Stimulated activated CD8-positive, alpha-beta memory T cell treated with anti-CD3 and anti-CD28 coated beads, Interleukin-12 subunit alpha, Interleukin-12 subunit beta, amount 100 ng/mL, for 4 hours (primary cell): ENCODE data around the gene KCNN1.

Experiments used
- DNase-seq: peaks from one replicate; pipeline ENCODE4 v3.0.0-alpha.2; 2020; ENCODE audit warnings: low read depth

KCNN1 gene

GRCh38 chr19:17947815-17948513 is 18.9 kb upstream of the KCNN1 start:
- DNase-seq: peak; percentile 96

GRCh38 chr19:17948514-17948900 is 18.4 kb upstream of the KCNN1 start:
- DNase-seq: no peak

GRCh38 chr19:17948931-17949930 is 17.7 kb upstream of the KCNN1 start:
- DNase-seq: no peak

GRCh38 chr19:17949956-17950309 is 17.0 kb upstream of the KCNN1 start:
- DNase-seq: no peak

GRCh38 chr19:17950310-17951156 is 16.4 kb upstream of the KCNN1 start:
- DNase-seq: peak; percentile 34

GRCh38 chr19:17951157-17951989 is 15.5 kb upstream of the KCNN1 start:
- no peak for DNase-seq

GRCh38 chr19:17951990-17952976 is 14.6 kb upstream of the KCNN1 start:
- no peak for DNase-seq

GRCh38 chr19:17953316-17953801 is 13.5 kb upstream of the KCNN1 start:
- DNase-seq: no peak

- no peak for DNase-seq
Observed at GRCh38 chr19:17953869-17954268, 13.0 kb upstream of the KCNN1 start.

GRCh38 chr19:17954401-17954800 is 12.5 kb upstream of the KCNN1 start:
- no peak for DNase-seq

- no peak for DNase-seq
Observed at GRCh38 chr19:17957149-17957849, 9.6 kb upstream of the KCNN1 start.

GRCh38 chr19:17957885-17958284 is 9.0 kb upstream of the KCNN1 start:
- DNase-seq: no peak

- no peak for DNase-seq
Observed at GRCh38 chr19:17963936-17964691, 2.8 kb upstream of the KCNN1 start.

- DNase-seq: no peak
Observed at GRCh38 chr19:17965370-17966128, 1.4 kb upstream of the KCNN1 start.

GRCh38 chr19:17966129-17966483 is 801 bp upstream of the KCNN1 start:
- no peak for DNase-seq

- DNase-seq: no peak
Observed at GRCh38 chr19:17967257-17968051, 547 bp downstream of the KCNN1 start.

GRCh38 chr19:17968362-17968761 is 1.5 kb downstream of the KCNN1 start:
- no peak for DNase-seq
